ENCODE results near the gene ITLN1. TPM values are rescaled to one million over a fixed set of nuclear protein-coding genes. Genes with fewer than 3 reads are reported as not detected.
"Not testable (repeated sequence)": the region's sequence is repeated elsewhere in the genome, so short reads cannot be mapped to it uniquely, and the experiment has no call there.

Gene ITLN1
- not detected in 2 replicates for total RNA-seq (2014; rRNA removed)
- not detected for polyA plus RNA-seq (2012)

DNA sequence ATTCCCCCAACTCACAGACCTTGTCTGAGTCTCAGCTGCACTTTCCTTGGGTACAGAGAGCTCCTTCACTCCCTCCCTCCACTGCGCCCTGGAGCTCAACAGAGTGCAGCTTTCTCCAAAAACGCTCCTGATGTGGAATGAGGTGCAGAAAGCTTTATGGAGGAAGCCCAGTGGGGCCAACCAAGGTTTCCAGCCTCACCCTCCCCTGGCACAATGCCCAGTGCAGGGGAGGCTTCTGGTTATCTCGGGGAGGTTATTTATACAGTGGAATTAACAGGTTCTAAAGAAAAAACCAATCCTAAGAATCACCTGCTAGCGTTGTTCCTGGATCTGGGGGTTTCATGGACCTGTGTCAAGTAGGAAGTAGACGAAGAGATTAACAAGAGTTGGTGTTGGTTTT, at the start of gene ITLN1:
Gene ITLN1 (minus strand): TSS at position 139 of the 400 bp plus-strand sequence. CDS start 303 bp downstream, outside the sequence.
- no peak for DNase-seq (ENCODE audit: low read depth)

- not testable (repeated sequence) for DNase-seq (ENCODE audit: low read depth)
Measured at GRCh38 chr1:160933305-160933704, 48.3 kb upstream of the ITLN1 start.

DNA sequence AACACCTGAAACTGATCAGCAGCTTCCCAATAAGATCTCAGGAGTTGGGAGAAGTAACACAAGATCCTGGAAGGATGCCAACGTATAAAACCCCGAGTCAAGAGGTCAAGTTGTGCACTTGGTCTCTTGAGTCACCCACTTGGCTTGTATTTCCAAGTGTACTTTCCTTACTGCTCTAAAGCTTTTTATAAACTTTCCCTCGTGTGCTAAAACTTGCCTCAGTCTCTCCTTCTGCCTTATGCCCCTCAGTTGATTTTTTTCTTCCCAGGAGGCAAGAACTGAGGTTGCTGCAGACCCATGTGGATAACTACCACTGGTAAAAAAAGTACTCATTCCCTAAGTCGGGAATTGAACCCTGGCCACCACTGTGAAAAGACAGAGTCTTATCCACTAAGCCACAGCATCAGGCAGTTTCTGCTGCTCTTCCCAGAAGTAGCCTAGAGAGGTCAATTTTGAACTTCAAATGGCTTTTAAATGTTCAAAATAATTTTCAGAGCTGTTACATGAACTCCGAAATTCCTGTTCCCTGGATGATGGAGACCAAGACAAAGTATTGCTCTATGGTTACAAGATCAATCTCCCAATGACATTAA, 40.8 kb upstream of the ITLN1 start:
- peak; percentile 21 for DNase-seq (ENCODE audit: low read depth)

GRCh38 chr1:160924791-160925651, 40.0 kb upstream of the ITLN1 start:
- DNase-seq (ENCODE audit: low read depth) = no peak

- DNase-seq (ENCODE audit: low read depth) = no peak
Measured at GRCh38 chr1:160916666-160917065, 31.7 kb upstream of the ITLN1 start.

DNA sequence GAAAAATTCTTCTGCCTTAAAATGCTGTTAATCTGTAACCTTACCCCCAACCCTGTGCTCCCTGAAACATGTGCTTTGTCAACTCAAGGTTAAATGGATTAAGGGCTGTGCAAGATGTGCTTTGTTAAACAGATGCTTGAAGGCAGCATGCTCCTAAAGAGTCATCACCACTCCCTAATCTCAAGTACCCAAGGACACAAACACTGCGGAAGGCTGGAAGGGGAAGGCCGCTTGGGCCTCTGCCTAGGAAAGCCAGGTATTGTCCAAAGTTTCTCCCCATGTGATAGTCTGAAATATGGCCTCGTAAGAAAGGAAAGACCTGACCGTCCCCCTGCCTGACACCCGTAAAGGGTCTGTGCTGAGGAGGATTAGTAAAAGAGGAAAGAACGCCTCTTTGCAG, 28.2 kb upstream of the ITLN1 start:
- DNase-seq (ENCODE audit: low read depth) = not testable (repeated sequence)

- no peak for DNase-seq (ENCODE audit: low read depth)
Measured at GRCh38 chr1:160911925-160912324, 26.9 kb upstream of the ITLN1 start.

- DNase-seq (ENCODE audit: low read depth) = no peak
Measured at GRCh38 chr1:160911441-160911840, 26.5 kb upstream of the ITLN1 start.

GRCh38 chr1:160910170-160910750, 25.3 kb upstream of the ITLN1 start:
- no peak for DNase-seq (ENCODE audit: low read depth)

DNA sequence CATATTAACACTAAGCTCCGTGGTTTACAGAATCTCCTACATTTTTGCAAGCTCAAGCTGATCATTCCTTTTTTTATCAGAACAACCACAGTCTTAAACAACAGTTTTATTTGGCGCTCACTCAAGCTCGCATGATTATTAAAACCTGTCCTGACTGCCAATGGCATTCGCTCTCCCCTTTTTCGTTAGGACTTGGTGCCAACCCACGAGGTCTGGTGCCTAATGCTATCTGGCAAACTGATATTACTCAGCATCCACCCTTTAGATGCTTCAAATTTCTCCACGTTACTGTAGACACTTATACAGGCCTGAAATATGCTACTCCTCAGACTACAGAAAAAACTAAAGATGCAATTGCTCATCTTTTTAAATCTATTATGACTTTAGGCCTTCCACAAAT, 23.0 kb upstream of the ITLN1 start:
- DNase-seq (ENCODE audit: low read depth) = no peak

DNA sequence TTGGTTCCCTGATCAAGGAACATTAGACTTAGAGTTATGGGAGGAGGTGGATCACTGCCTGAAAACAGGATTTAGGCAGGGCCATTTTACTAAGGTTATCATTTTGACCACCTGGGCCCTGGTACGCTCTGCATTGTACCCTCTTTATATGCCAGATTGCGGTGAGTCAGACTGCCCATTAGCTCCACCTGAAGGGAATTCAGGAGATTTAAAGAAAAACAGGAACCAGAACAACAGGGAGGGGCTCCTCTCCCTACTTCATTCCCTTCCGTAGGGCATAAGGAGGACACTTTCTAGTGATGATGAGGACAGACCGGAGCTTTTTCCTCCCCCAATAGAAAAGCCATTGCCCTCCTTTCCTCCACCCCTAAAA, 20.6 kb upstream of the ITLN1 start:
- DNase-seq (ENCODE audit: low read depth) = no peak

DNA sequence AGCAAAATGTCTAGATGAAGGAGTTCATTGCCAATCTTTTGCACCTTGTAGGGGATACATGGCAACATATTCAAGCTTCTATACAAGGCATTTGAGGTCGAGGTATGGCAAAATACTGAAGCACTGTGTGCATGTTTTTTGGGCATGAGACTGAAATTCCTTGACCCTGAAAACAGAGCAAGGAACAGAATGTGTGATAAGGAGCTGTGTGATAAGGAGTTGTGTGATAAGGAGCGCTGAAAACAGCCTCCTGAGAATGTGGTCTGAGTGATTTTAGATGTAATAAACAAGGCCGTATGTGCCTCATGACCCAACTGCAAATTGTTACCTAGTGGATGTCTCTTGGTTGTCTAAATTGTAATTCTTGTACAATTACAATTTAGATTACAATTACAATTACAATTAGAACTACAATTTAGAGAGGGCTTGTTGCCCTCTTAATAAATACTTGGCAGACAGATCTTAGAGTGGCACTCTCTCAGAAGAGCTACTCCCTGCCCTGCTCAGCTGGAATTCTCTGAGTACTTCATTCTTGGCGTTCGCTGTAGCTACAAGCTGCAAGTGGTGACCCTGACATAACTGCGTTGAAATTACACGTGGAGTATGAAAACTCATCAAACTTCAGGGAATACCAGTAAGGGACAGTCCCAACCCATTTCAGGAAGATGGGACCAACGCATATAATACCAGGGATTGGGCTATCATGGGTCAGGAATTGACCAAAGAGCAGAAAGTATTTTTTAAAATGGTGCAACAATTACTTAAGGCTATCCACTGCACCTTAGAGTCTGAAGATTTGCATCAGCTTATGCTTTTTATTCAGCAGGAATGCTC, 20.0 kb upstream of the ITLN1 start:
- no peak for DNase-seq (ENCODE audit: low read depth)

GRCh38 chr1:160902251-160902650, 17.3 kb upstream of the ITLN1 start:
- not testable (repeated sequence) for DNase-seq (ENCODE audit: low read depth)

GRCh38 chr1:160901768-160902167, 16.8 kb upstream of the ITLN1 start:
- no peak for DNase-seq (ENCODE audit: low read depth)

DNA sequence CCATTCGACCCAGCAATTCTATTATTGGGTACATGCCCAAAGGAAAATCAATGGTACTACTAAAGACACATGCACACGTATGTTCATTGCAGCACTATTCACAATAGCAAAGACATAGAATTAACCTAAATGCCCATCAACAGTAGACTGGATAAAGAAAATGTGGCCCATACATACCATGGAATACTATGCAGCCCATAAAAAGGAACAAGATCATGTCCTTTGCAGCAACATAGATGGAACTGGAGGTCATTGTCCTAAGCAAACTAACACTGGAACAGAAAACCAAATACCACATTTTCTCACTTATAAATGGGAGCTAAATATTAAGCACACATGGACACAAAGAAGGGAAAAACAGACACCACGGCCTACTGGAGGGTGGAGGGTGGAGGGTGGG, 15.7 kb upstream of the ITLN1 start:
- DNase-seq (ENCODE audit: low read depth) = not testable (repeated sequence)

DNA sequence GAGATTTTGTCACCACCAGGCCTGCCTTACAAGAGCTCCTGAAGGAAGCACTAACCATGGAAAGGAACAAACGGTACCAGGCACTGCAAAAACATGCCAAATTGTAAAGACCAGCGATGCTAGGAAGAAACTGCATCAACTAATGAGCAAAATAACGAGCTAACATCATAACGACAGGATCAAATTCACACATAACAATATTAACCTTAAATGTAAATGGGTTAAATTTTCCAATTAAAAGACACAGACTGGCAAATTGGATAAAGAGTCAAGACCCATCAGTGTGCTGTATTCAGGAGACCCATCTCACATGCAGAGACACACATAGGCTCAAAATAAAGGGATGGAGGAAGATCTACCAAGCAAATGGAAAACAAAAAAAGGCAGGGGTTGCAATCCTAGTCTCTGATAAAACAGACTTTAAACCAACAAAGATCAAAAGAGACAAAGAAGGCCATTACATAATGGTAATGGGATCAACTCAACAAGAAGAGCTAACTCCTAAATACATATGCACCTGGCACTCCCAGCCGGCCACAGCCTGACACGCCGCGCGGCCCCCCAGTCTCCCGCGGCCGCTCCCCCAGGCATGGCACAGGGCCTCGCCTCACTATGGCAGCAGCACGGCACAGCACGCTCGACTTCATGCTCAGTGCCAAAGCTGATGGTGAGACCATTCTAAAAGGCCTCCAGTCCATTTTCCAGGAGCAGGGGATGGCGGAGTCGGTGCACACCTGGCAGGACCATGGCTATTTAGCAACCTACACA, 9.6 kb upstream of the ITLN1 start:
- not testable (repeated sequence) for DNase-seq (ENCODE audit: low read depth)

DNA sequence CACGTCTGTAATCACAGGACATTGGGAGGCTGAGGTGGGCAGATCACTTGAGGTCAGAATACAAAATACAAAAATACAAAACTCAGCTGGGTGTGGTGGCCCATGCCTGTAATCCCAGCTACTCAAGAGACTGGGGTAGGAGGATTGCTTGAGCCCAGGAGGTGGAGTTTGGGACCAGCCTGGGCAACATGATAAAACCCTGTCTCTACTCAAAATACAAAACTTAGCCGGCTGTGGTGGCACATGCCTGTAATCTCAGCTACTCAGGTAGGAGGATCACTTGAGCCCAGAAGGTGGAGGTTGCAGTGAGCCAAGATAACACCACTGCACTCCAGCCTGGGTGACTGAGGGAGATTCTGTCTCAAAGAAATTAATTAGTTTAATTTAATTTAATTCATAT, 6.5 kb upstream of the ITLN1 start:
- DNase-seq (ENCODE audit: low read depth) = no peak

DNA sequence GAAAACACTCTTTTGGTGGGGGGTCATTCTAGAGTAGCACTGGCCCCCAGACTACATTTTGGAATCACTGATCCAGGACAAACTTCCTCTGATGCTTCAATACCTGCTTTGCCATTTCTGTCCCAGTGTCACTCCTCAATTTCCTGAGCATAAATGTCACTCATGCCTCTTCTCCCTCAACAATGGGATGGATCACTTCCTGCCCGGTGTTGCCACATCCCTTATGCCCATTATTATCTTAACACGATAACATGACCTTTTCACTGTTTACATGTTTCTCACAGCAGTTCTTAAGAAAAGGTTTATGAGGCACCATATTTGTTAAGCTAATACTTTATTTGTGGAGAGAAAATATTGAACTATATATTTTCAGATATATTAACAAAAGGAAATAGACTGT, 3.9 kb upstream of the ITLN1 start:
- no peak for DNase-seq (ENCODE audit: low read depth)

GRCh38 chr1:160887071-160887470, 2.1 kb upstream of the ITLN1 start:
- no peak for DNase-seq (ENCODE audit: low read depth)

DNA sequence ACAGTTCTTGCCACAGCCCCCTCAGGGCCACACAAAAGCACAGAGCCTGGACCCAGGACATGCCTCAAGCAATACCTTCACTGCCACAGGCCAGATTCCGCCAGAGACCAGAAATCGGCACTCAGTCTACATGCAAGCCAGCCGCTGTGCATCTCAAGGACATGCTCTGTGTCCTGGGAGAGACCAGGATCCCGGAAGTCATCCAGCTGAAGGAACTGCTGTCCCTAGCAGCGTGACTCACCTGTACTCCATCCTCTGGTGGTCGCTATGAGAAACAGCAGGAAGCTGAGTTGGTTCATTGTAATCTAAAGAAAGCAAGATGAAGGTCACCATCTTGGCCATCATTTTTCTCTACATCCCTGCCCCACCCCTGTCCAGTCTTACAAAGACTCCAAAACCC, 401 bp downstream of the ITLN1 start:
- no peak for DNase-seq (ENCODE audit: low read depth)

Data from LHCN-M2 (cell line).